H1 (cell line): ENCODE measurements around the gene GANAB. TPM values are rescaled to one million over a fixed set of nuclear protein-coding genes. Genes with fewer than 3 reads are reported as not detected.

Source experiments
- BACH1 ChIP-seq: IDR thresholded peaks from 2 replicates; pipeline ENCODE4 v1.6.1; 2012; ENCODE audit warnings: low read length, improper control_type of control experiment
- BCL11A ChIP-seq, 2 experiments: IDR thresholded peaks; one replicate each; pipeline ENCODE4 v1.6.1; 2011; ENCODE audit warnings: low read depth in 2 of 2, low read length in 2 of 2, mild to moderate bottlenecking in 2 of 2
- CEBPB ChIP-seq: IDR thresholded peaks from 2 replicates; pipeline ENCODE4 v1.6.1; 2012; ENCODE audit warnings: low read depth, low read length
- CREB1 ChIP-seq: IDR thresholded peaks from 2 replicates; pipeline ENCODE4 v1.6.1; 2012; ENCODE audit warnings: inconsistent platforms
- EP300 ChIP-seq, 2 experiments: IDR thresholded peaks; 1 replicate in 1 of 2; 2 replicates in 1 of 2; pipeline ENCODE4 v1.6.1; 2011 to 2012; ENCODE audit warnings: low read depth in 2 of 2, low read length in 2 of 2, mild to moderate bottlenecking in 2 of 2, borderline replicate concordance in 1 of 2, inconsistent platforms in 1 of 2, moderate library complexity in 1 of 2
- EZH2 ChIP-seq: fragments of 200-600 bp; sonication (generic); IDR thresholded peaks from 2 replicates; pipeline ENCODE4 v1.7.1; 2012; ENCODE audit warnings: low read depth, mild to moderate bottlenecking, moderate library complexity, low read length, inconsistent platforms; ENCODE audit not compliant: severe bottlenecking
- JUN ChIP-seq: IDR thresholded peaks from 2 replicates; pipeline ENCODE4 v1.6.1; 2011; ENCODE audit warnings: low read depth, mild to moderate bottlenecking, improper control_type of control experiment, low read length
- KDM1A ChIP-seq: fragments of 200-600, 300-600 bp; sonication (generic); IDR thresholded peaks from 2 replicates; pipeline ENCODE4 v1.7.1; 2016; ENCODE audit warnings: mild to moderate bottlenecking, low read length, borderline replicate concordance
- KDM4A ChIP-seq: IDR thresholded peaks from one replicate; pipeline ENCODE4 v1.7.1; 2012; ENCODE audit warnings: low read depth, mild to moderate bottlenecking, moderate library complexity, low read length, inconsistent platforms; ENCODE audit not compliant: severe bottlenecking
- KDM5A ChIP-seq: fragments of 200-600 bp; IDR thresholded peaks from 2 replicates; pipeline ENCODE4 v1.7.1; 2012; ENCODE audit warnings: mild to moderate bottlenecking, low read length, inconsistent platforms, mixed read lengths
- MAFK ChIP-seq: IDR thresholded peaks from 2 replicates; pipeline ENCODE4 v1.6.1; 2012; ENCODE audit warnings: low read depth, mild to moderate bottlenecking, improper control_type of control experiment, low read length
- POU5F1 ChIP-seq: IDR thresholded peaks from 2 replicates; pipeline ENCODE4 v1.6.1; 2011; ENCODE audit warnings: low read depth, mild to moderate bottlenecking, low read length, moderate library complexity
- RXRA ChIP-seq: IDR thresholded peaks from 2 replicates; pipeline ENCODE4 v1.6.1; 2011; ENCODE audit warnings: low read depth, mild to moderate bottlenecking, low read length, moderate library complexity; ENCODE audit not compliant: insufficient read depth
- SAP30 ChIP-seq: fragments of 300-600 bp; sonication (generic); IDR thresholded peaks from 2 replicates; pipeline ENCODE4 v1.7.1; 2012; ENCODE audit warnings: low read length, moderate library complexity, mild to moderate bottlenecking, inconsistent platforms; ENCODE audit not compliant: insufficient read depth, insufficient replicate concordance
- SIN3A ChIP-seq, 2 experiments: IDR thresholded peaks in 1 of 2; conservative IDR thresholded peaks in 1 of 2; 2 replicates each; pipeline ENCODE4 v1.6.1; 2011 to 2012; ENCODE audit warnings: low read length in 2 of 2, improper control_type of control experiment in 1 of 2, low read depth in 1 of 2, mild to moderate bottlenecking in 1 of 2
- SRF ChIP-seq: IDR thresholded peaks from 2 replicates; pipeline ENCODE4 v1.6.1; 2011; ENCODE audit warnings: mild to moderate bottlenecking, low read depth, low read length, moderate library complexity
- SUZ12 ChIP-seq: fragments of 200-600 bp; sonication (generic); IDR thresholded peaks from 2 replicates; pipeline ENCODE4 v1.6.1; 2012; ENCODE audit warnings: mild to moderate bottlenecking, inconsistent platforms, low read length, moderate library complexity, mixed read lengths
- TCF12 ChIP-seq: IDR thresholded peaks from 2 replicates; pipeline ENCODE4 v1.6.1; 2011; ENCODE audit warnings: low read depth, mild to moderate bottlenecking, low read length
- polyA plus RNA-seq, 7 experiments: library from polyadenylated mRNA; depleted of rRNA in 3 of 7; stranded (reverse) in 5 of 7; unstranded in 2 of 7; fragments of >200 nt in 5 of 7; fragments of 200-250 nt in 2 of 7; gene quantifications; 1 replicate in 5 of 7; 2 replicates in 1 of 7; 4 replicates in 1 of 7; pipeline versions ENCODE4 v1.2.1 to v1.2.3, GENCODE V29; 2011 to 2013; ENCODE audit warnings: missing spikeins in 2 of 7, mixed read lengths in 2 of 7
- total RNA-seq: library from RNA; stranded (reverse); fragmentation: NEBNext Ultra II Directional; extraction: Animal tissue kit (Norgen Biotek cat#: 25700); gene quantifications from 2 replicates; pipeline ENCODE4 v1.2.1, GENCODE V29; 2021
- TF ChIP-seq, protein P1 (sequence below): IDR thresholded peaks from 2 replicates; pipeline ENCODE4 v1.6.1; 2011; ENCODE audit warnings: low read length, improper control_type of control experiment
- TF ChIP-seq, protein P2 (sequence below): IDR thresholded peaks from 2 replicates; pipeline ENCODE4 v1.6.1; 2012; ENCODE audit warnings: low read length, inconsistent platforms

Gene GANAB
- total and polyA plus RNA-seq, 2 of the 8 experiments (the other 6 are each of a cell fraction or from before 2014, with no cell fraction given) = 289 to 330 TPM

DNA sequence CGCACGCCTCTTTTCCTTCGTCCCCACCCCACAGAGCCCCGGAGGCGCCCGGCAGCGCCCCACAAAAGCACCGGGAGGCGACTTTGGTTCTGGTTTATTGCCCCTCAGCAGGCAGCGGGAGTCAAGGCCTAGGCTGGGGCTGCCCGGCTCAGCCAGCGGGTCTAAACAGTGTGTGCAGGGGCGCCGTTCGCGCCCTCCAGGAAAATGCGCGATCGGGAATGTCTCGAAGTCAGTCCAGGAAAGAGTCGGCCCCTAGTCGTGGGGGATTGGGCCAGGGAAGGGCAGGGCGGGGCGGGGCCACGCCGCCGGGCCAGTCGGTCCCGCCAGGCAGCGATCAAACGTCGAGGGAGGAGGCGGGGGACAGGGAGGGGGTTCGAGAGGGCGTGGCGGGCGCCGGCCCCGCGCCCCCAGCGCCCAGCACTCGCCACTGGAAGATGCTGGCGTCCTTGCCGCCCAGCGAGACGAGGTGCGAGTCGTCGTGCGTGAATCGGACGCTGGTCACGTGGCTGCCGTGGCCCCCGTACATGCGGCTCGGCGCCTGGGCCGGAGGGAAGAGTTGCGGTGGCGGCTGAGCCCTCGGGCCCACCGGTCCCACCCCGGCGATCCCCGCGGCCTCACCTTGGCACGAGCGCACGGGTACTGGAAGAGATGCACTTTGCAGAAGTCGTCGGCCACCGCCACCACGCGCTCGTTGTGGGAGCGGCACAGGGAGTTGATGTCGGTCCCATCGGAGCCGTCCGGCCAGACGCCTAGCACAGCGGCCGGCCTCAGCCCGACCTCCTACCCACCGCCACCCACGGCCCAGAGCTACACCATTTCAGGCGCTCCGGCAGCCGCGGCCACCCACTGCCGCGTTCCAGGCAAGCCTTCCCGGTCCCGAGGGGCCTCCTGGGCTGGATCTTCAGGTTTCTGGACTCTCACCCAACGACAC is 44.0 kb downstream of the GANAB start (continued):
- TF ChIP-seq KDM5A = no peak
- 0 out of 2 replicates have a peak, but pooled peaks have one; percentile 30 for TF ChIP-seq KDM1A
- no peak for TF ChIP-seq MAFK
- TF ChIP-seq SIN3A (conservative IDR thresholded peaks at IDR 0.05 in 1 of 2, IDR thresholded peaks at IDR 0.05 in 1 of 2; ENCODE audit: low read depth in 1 of 2, low read length in 2 of 2) = peak in 1 of 2 experiments; percentile 57; a peak in 1 of 4 replicates
- no peak for TF ChIP-seq CEBPB
- no peak for TF ChIP-seq EZH2
- no peak for TF ChIP-seq BACH1
- TF ChIP-seq JUN = no peak
- no peak for TF ChIP-seq TCF12
- TF ChIP-seq, protein P1, sequence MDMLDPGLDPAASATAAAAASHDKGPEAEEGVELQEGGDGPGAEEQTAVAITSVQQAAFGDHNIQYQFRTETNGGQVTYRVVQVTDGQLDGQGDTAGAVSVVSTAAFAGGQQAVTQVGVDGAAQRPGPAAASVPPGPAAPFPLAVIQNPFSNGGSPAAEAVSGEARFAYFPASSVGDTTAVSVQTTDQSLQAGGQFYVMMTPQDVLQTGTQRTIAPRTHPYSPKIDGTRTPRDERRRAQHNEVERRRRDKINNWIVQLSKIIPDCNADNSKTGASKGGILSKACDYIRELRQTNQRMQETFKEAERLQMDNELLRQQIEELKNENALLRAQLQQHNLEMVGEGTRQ = peak; percentile 66
- TF ChIP-seq RXRA = no peak
- TF ChIP-seq SRF = no peak
- TF ChIP-seq BCL11A (IDR thresholded peaks at IDR 0.05; ENCODE audit: low read depth in 2 of 2, low read length in 2 of 2) = no peak
- no peak for TF ChIP-seq POU5F1
- TF ChIP-seq CREB1 = no peak; the same call in 1 of the 2 replicates
- TF ChIP-seq SUZ12 = peak; percentile 51; the same call in 1 of the 2 replicates
- no peak for TF ChIP-seq SAP30
- peak; percentile 86 for TF ChIP-seq KDM4A
- no peak for TF ChIP-seq EP300 (IDR thresholded peaks at IDR 0.05; ENCODE audit: borderline replicate concordance in 1 of 2, low read depth in 2 of 2, low read length in 2 of 2)
- TF ChIP-seq, protein P2, sequence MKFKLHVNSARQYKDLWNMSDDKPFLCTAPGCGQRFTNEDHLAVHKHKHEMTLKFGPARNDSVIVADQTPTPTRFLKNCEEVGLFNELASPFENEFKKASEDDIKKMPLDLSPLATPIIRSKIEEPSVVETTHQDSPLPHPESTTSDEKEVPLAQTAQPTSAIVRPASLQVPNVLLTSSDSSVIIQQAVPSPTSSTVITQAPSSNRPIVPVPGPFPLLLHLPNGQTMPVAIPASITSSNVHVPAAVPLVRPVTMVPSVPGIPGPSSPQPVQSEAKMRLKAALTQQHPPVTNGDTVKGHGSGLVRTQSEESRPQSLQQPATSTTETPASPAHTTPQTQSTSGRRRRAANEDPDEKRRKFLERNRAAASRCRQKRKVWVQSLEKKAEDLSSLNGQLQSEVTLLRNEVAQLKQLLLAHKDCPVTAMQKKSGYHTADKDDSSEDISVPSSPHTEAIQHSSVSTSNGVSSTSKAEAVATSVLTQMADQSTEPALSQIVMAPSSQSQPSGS = no peak
